Right lobe of liver (tissue), 6 donors: Measurements from ENCODE around the gene EHF. TPM values are rescaled to one million over a fixed set of nuclear protein-coding genes. Genes with fewer than 3 reads are reported as not detected.

Experiments
- ATAC-seq, 4 donors: fragments of 200-7000 bp; cut with Tn5 transposase; one replicate each; pipeline ENCODE4 v1.9.1; 2020; ENCODE audit warnings: mild to moderate bottlenecking in 4 of 4, moderate library complexity in 4 of 4
- DNase-seq, 3 donors: peaks; one replicate each; pipeline ENCODE4 v3.0.0-alpha.2; 2020
- H3K27ac ChIP-seq, 3 donors: fragments of 200-600 bp; one replicate each; pipeline ENCODE4 v1.8.0; 2022
- H3K27me3 ChIP-seq, 2 donors: fragments of 200-600 bp; one replicate each; pipeline ENCODE4 v1.8.0; 2022
- H3K36me3 ChIP-seq, 4 donors: fragments of 200-600 bp; sonication (generic) in 1 of 4; one replicate each; pipeline versions ENCODE4 v1.5.1 to v1.8.0; 2017 to 2022; ENCODE audit warnings: control low read depth in 1 of 4
- H3K4me1 ChIP-seq, 4 donors: fragments of 200-600 bp; sonication (generic) in 1 of 4; one replicate each; pipeline versions ENCODE4 v1.5.1 to v1.8.0; 2017 to 2022; ENCODE audit warnings: control low read depth in 1 of 4
- H3K4me3 ChIP-seq, 3 donors: fragments of 200-600 bp; one replicate each; pipeline ENCODE4 v1.8.0; 2022
- H3K9me3 ChIP-seq, 4 donors: fragments of 200-600 bp; sonication (generic) in 1 of 4; one replicate each; pipeline versions ENCODE4 v1.5.1 to v1.8.0; 2017 to 2022; ENCODE audit warnings: control low read depth in 1 of 4
- CTCF ChIP-seq, 4 donors: fragments of 200-600 bp in 3 of 4; fragments of 450-650 bp in 1 of 4; IDR thresholded peaks; one replicate each; pipeline versions ENCODE4 v1.5.1 to v1.8.0; 2016 to 2022; ENCODE audit warnings: antibody characterized with exemption in 4 of 4, mild to moderate bottlenecking in 2 of 4
- POLR2A ChIP-seq: fragments of 450-650 bp; IDR thresholded peaks from one replicate; pipeline ENCODE4 v1.6.1; 2017; ENCODE audit warnings: antibody characterized with exemption, mild to moderate bottlenecking
- WGBS: methylation state at CpG from one replicate; pipeline ENCODE4 v1.1.6; 2018; ENCODE audit warnings: low coverage, low lambda C conversion rate; ENCODE audit not compliant: insufficient coverage; ENCODE audit errors: missing lambda C conversion rate; 5-methylcytosine and 5-hydroxymethylcytosine counted together
- intact Hi-C, 2 donors: fragments of 100-400 bp; cut with DNase I; formaldehyde crosslinking; loops; one replicate each; pipeline versions ENCODE4 v1.11.2 to v1.14.1; 2022
- total RNA-seq, 6 experiments: library from RNA; depleted of rRNA in 2 of 6; stranded (reverse); fragments of >200 nt in 2 of 6; fragmentation: NEBNext Ultra II Directional in 3 of 6; extraction: Animal tissue kit (Norgen Biotek cat#: 25700) in 3 of 6; gene quantifications; one replicate each; pipeline versions ENCODE4 v1.1.0 to v1.2.4, GENCODE V29; 2016 to 2023
- donor health status: DM: no; HTN: yes; CAD: no.
- donor health status: DM: no; HTN: no; CAD: no.
- donor health status: DM: no; HTN: no; CAD: no.
- donor health status: DM: no; HTN: yes; CAD: no.
- donor health status: DM: no; HTN: yes; CAD: no.

The EHF gene
- total RNA-seq, 6 experiments from 2014 or later: 1.00 to 3.3 (median 1.5) TPM

GRCh38 chr11:34649597-34649996 lies 28.7 kb downstream of the EHF start:
- Histone ChIP-seq H3K36me3 (no peaks in the 10 kb centered on the region), H3K9me3 (no peaks in the 10 kb centered on the region), H3K27ac (no peak overlapping the region), H3K4me3 (no peak overlapping the region), H3K4me1 (peaks cover 0 to 18% (median 8%) of the 10 kb centered on the region in 4 donors), H3K27me3 (no peaks in the 10 kb centered on the region)
- WGBS: 61% methylated on average over 2 of the region's 2 CpGs
- intact Hi-C loops: loop anchor here in 1 of 2 donors (10.0 kb wide), 1 partner anchor 55 kb away; no protein-coding TSS in a partner anchor
- DNase-seq: no peak
- no peak for TF ChIP-seq CTCF (IDR thresholded peaks at IDR 0.05)
- TF ChIP-seq POLR2A: no peak
- no peak for ATAC-seq

GRCh38 chr11:34650528-34650927 lies 29.6 kb downstream of the EHF start:
- Histone ChIP-seq H3K27me3 (no peaks in the 10 kb centered on the region), H3K4me1 (peaks cover 0 to 27% (median 9%) of the 10 kb centered on the region in 4 donors), H3K27ac (no peak overlapping the region), H3K4me3 (no peak overlapping the region), H3K9me3 (no peaks in the 10 kb centered on the region), H3K36me3 (no peaks in the 10 kb centered on the region)
- no peak for DNase-seq
- no peak for TF ChIP-seq POLR2A
- no peak for TF ChIP-seq CTCF (IDR thresholded peaks at IDR 0.05)
- intact Hi-C loops: no loop called here
- WGBS: 58% methylated on average over 6 of the region's 6 CpGs
- no peak for ATAC-seq

GRCh38 chr11:34651551-34651950 lies 30.7 kb downstream of the EHF start:
- H3K27ac ChIP-seq: no peak overlapping the region
- peaks cover 0 to 28% (median 9%) of the 10 kb centered on the region in 4 donors for H3K4me1 ChIP-seq
- no peaks in the 10 kb centered on the region for H3K36me3 ChIP-seq
- no peaks in the 10 kb centered on the region for H3K9me3 ChIP-seq
- H3K4me3 ChIP-seq: no peak overlapping the region
- WGBS: 77% methylated on average over 3 of the region's 3 CpGs
- TF ChIP-seq POLR2A: no peak
- no peak for TF ChIP-seq CTCF (IDR thresholded peaks at IDR 0.05)
- ATAC-seq: no peak
- intact Hi-C loops: no loop called here
- H3K27me3 ChIP-seq: no peaks in the 10 kb centered on the region
- DNase-seq: no peak

DNA sequence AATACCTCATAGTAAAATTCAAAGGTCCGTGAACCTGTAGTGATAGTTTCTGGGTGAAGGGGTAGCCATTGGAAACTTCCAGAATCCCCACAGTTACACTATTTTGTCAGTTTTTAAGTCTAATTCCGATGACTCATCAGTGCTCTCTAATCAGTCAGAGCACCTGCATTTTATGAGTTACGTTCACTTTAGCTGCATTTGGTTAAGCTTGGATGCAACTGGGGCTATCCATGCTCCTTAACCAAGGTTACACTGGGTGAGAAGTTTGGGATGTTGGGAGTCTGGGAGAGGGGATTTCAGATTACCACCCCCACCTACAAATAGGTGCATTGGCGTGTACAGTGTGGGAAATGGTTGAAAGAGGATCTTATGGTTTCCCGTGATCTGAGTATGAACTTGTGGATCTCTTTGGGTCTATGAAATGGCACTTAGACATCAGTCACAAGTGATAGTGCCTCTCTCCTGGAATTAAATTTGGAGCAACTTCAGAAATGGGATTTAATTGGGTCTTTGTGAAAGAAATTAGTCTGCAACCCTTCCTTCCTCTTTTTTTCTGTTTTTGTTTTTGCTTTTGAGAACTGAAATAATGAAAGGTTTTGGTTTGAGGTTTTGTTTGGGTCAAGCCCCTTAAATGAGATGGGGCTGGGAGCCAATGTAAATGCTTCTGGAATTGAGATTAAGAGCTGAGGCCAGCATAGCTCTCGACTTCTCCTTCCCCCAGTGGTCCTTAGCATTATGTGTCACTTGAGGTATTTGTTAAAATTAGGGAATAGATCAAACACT lies 31.5 kb downstream of the EHF start:
- no peaks in the 10 kb centered on the region for H3K36me3 ChIP-seq
- WGBS: 82% methylated on average over 6 of the region's 6 CpGs
- ATAC-seq: no peak
- peaks cover 0 to 28% (median 9%) of the 10 kb centered on the region in 4 donors for H3K4me1 ChIP-seq
- H3K27me3 ChIP-seq: no peaks in the 10 kb centered on the region
- H3K9me3 ChIP-seq: no peaks in the 10 kb centered on the region
- H3K4me3 ChIP-seq: no peak overlapping the region
- intact Hi-C loops: no loop called here
- no peak for DNase-seq
- H3K27ac ChIP-seq: no peak overlapping the region
- TF ChIP-seq CTCF (IDR thresholded peaks at IDR 0.05) (no peak), POLR2A (no peak)
